Dendritic cell treated with granulocyte-macrophage colony-stimulating factor and Interleukin-4, amounts not matched to agents 40 ng/mL and 50 ng/mL, for 4 days (primary cell): ENCODE data around the gene FAM32A.

Experiments used
- H3K27ac Mint-ChIP-seq: one replicate; pipeline ENCODE4 v1.8.0; 2022; ENCODE audit warnings: mild to moderate bottlenecking, mixed read lengths
- H3K27me3 Mint-ChIP-seq: one replicate; pipeline ENCODE4 v1.8.0; 2022; ENCODE audit warnings: mild to moderate bottlenecking, mixed read lengths
- H3K36me3 Mint-ChIP-seq: one replicate; pipeline ENCODE4 v1.8.0; 2022; ENCODE audit warnings: low read depth, mixed read lengths
- H3K4me1 Mint-ChIP-seq: one replicate; pipeline ENCODE4 v1.8.0; 2022; ENCODE audit warnings: low read depth, mixed read lengths
- H3K4me3 Mint-ChIP-seq: one replicate; pipeline ENCODE4 v1.8.0; 2022; ENCODE audit warnings: mild to moderate bottlenecking, moderate library complexity, mixed read lengths
- H3K9me3 Mint-ChIP-seq: one replicate; pipeline ENCODE4 v1.8.0; 2022; ENCODE audit warnings: mixed read lengths
- intact Hi-C: fragments of 100-400 bp; cut with micrococcal nuclease; formaldehyde crosslinking; loops from one replicate; pipeline ENCODE4 v1.15.0; 2022

Gene FAM32A

GRCh38 chr19:16180611-16181010, 4.6 kb upstream of the FAM32A start:
- Mint-ChIP-seq H3K4me3 (no peak overlapping the region), H3K27me3 (no peaks in the 10 kb centered on the region), H3K4me1 (peaks cover 16% of the 10 kb centered on the region), H3K9me3 (peaks cover 3% of the 10 kb centered on the region), H3K36me3 (peaks cover 6% of the 10 kb centered on the region), H3K27ac (no peak overlapping the region)
- intact Hi-C loops, result loop anchor here (5.0 kb wide), 2 partner anchors 118 to 548 kb away; no protein-coding TSS in a partner anchor

GRCh38 chr19:16184665-16185122, 516 bp upstream of the FAM32A start:
- H3K27me3 Mint-ChIP-seq, result no peaks in the 10 kb centered on the region
- H3K4me1 Mint-ChIP-seq, result peaks cover 31% of the 10 kb centered on the region
- intact Hi-C loops, result loop anchor here (1.0 to 5.0 kb wide), 4 partner anchors 42 to 552 kb away; partner anchors contain the start of genes HSH2D and RAB8A
- H3K36me3 Mint-ChIP-seq, result peaks cover 42% of the 10 kb centered on the region
- H3K4me3 Mint-ChIP-seq, result peak overlapping the region; percentile 98
- no peaks in the 10 kb centered on the region for H3K9me3 Mint-ChIP-seq
- peak overlapping the region; percentile 98 for H3K27ac Mint-ChIP-seq

- H3K4me1 Mint-ChIP-seq, result peaks cover 34% of the 10 kb centered on the region
- intact Hi-C loops, result loop anchor here (1.0 to 5.0 kb wide), 2 partner anchors 43 to 74 kb away; partner anchors contain the start of genes HSH2D and RAB8A
- peak overlapping the region; percentile 98 for H3K4me3 Mint-ChIP-seq
- no peaks in the 10 kb centered on the region for H3K27me3 Mint-ChIP-seq
- H3K9me3 Mint-ChIP-seq, result no peaks in the 10 kb centered on the region
- H3K27ac Mint-ChIP-seq, result peak overlapping the region; percentile 98
- peaks cover 52% of the 10 kb centered on the region for H3K36me3 Mint-ChIP-seq
Measured at GRCh38 chr19:16185768-16186123, 536 bp downstream of the FAM32A start.

GRCh38 chr19:16188521-16188920, 3.3 kb downstream of the FAM32A start:
- Mint-ChIP-seq H3K27ac (peak overlapping the region; percentile 36), H3K27me3 (no peaks in the 10 kb centered on the region), H3K4me3 (no peak overlapping the region), H3K9me3 (no peaks in the 10 kb centered on the region), H3K36me3 (peaks cover 79% of the 10 kb centered on the region), H3K4me1 (peaks cover 31% of the 10 kb centered on the region)
- intact Hi-C loops, result loop anchor here (5.0 kb wide), 1 partner anchor 46 kb away; the partner anchor contains the start of gene HSH2D

GRCh38 chr19:16190198-16190597, 5.0 kb downstream of the FAM32A start:
- H3K36me3 Mint-ChIP-seq, result peaks cover 88% of the 10 kb centered on the region
- intact Hi-C loops, result no loop called here
- no peak overlapping the region for H3K4me3 Mint-ChIP-seq
- H3K27ac Mint-ChIP-seq, result no peak overlapping the region
- H3K27me3 Mint-ChIP-seq, result no peaks in the 10 kb centered on the region
- H3K4me1 Mint-ChIP-seq, result peaks cover 26% of the 10 kb centered on the region
- H3K9me3 Mint-ChIP-seq, result no peaks in the 10 kb centered on the region

- H3K4me3 Mint-ChIP-seq, result no peak overlapping the region
- H3K9me3 Mint-ChIP-seq, result no peaks in the 10 kb centered on the region
- peaks cover 82% of the 10 kb centered on the region for H3K36me3 Mint-ChIP-seq
- peaks cover 26% of the 10 kb centered on the region for H3K4me1 Mint-ChIP-seq
- intact Hi-C loops, result no loop called here
- H3K27me3 Mint-ChIP-seq, result no peaks in the 10 kb centered on the region
- no peak overlapping the region for H3K27ac Mint-ChIP-seq
Measured at GRCh38 chr19:16190736-16191135, 5.5 kb downstream of the FAM32A start.

- intact Hi-C loops, result no loop called here
- Mint-ChIP-seq H3K27me3 (no peaks in the 10 kb centered on the region), H3K36me3 (peaks cover 79% of the 10 kb centered on the region), H3K9me3 (no peaks in the 10 kb centered on the region), H3K4me3 (no peak overlapping the region), H3K4me1 (peaks cover 25% of the 10 kb centered on the region), H3K27ac (no peak overlapping the region)
Measured at GRCh38 chr19:16191216-16191908, 6.2 kb downstream of the FAM32A start.

- H3K4me1 Mint-ChIP-seq, result peaks cover 17% of the 10 kb centered on the region
- H3K27ac Mint-ChIP-seq, result no peak overlapping the region
- no peak overlapping the region for H3K4me3 Mint-ChIP-seq
- peaks cover 60% of the 10 kb centered on the region for H3K36me3 Mint-ChIP-seq
- intact Hi-C loops, result no loop called here
- H3K9me3 Mint-ChIP-seq, result no peaks in the 10 kb centered on the region
- no peaks in the 10 kb centered on the region for H3K27me3 Mint-ChIP-seq
Measured at GRCh38 chr19:16193466-16193865, 8.3 kb downstream of the FAM32A start.

GRCh38 chr19:16197188-16197621, 12.0 kb downstream of the FAM32A start:
- peak overlapping the region; percentile 77 for H3K4me3 Mint-ChIP-seq
- H3K36me3 Mint-ChIP-seq, result peaks cover 51% of the 10 kb centered on the region
- H3K27me3 Mint-ChIP-seq, result no peaks in the 10 kb centered on the region
- intact Hi-C loops, result no loop called here
- H3K9me3 Mint-ChIP-seq, result no peaks in the 10 kb centered on the region
- peak overlapping the region; percentile 80 for H3K27ac Mint-ChIP-seq
- peaks cover 34% of the 10 kb centered on the region for H3K4me1 Mint-ChIP-seq

GRCh38 chr19:16197622-16198369, 12.6 kb downstream of the FAM32A start, which contains the start of gene AP1M1:
TSS of gene AP1M1 (plus strand) at chr19:16197911. CDS start at chr19:16198027, 116 bp downstream.
- intact Hi-C loops, result no loop called here
- Mint-ChIP-seq H3K27me3 (no peaks in the 10 kb centered on the region), H3K4me1 (peaks cover 34% of the 10 kb centered on the region), H3K9me3 (no peaks in the 10 kb centered on the region), H3K36me3 (peaks cover 52% of the 10 kb centered on the region), H3K27ac (peak within 1 kb of the TSS; percentile 80), H3K4me3 (peak within 1 kb of the TSS; percentile 77)

GRCh38 chr19:16198370-16198651, 13.1 kb downstream of the FAM32A start:
- Mint-ChIP-seq H3K4me3 (peak overlapping the region; percentile 77), H3K9me3 (no peaks in the 10 kb centered on the region), H3K27me3 (no peaks in the 10 kb centered on the region), H3K4me1 (peaks cover 34% of the 10 kb centered on the region), H3K36me3 (peaks cover 52% of the 10 kb centered on the region), H3K27ac (no peak overlapping the region)
- intact Hi-C loops, result no loop called here

- no peaks in the 10 kb centered on the region for H3K27me3 Mint-ChIP-seq
- H3K9me3 Mint-ChIP-seq, result no peaks in the 10 kb centered on the region
- no peak overlapping the region for H3K27ac Mint-ChIP-seq
- intact Hi-C loops, result no loop called here
- no peak overlapping the region for H3K4me3 Mint-ChIP-seq
- peaks cover 52% of the 10 kb centered on the region for H3K36me3 Mint-ChIP-seq
- peaks cover 34% of the 10 kb centered on the region for H3K4me1 Mint-ChIP-seq
Measured at GRCh38 chr19:16199275-16199932, 14.2 kb downstream of the FAM32A start.

- intact Hi-C loops, result no loop called here
- no peak overlapping the region for H3K4me3 Mint-ChIP-seq
- H3K9me3 Mint-ChIP-seq, result no peaks in the 10 kb centered on the region
- peaks cover 59% of the 10 kb centered on the region for H3K36me3 Mint-ChIP-seq
- H3K4me1 Mint-ChIP-seq, result peaks cover 34% of the 10 kb centered on the region
- H3K27me3 Mint-ChIP-seq, result no peaks in the 10 kb centered on the region
- H3K27ac Mint-ChIP-seq, result no peak overlapping the region
Measured at GRCh38 chr19:16200038-16201010, 15.1 kb downstream of the FAM32A start.
